IPS-18c (cell line): ENCODE results near the gene GGTLC1.
"Not testable (repeated sequence)": the region's sequence is repeated elsewhere in the genome, so short reads cannot be mapped to it uniquely, and the experiment has no call there.

ENCODE experiments used
- H3K4me3 ChIP-seq: 2 replicates; pipeline ENCODE4 v1.7.0; 2013; ENCODE audit warnings: low read depth, mild to moderate bottlenecking, low read length, moderate library complexity; ENCODE audit not compliant: insufficient read depth
- H3K9me3 ChIP-seq: one replicate; pipeline ENCODE4 v1.6.1; 2013; ENCODE audit warnings: mild to moderate bottlenecking, low read length, moderate library complexity; ENCODE audit not compliant: control insufficient read depth, insufficient read depth

GGTLC1 gene

DNA sequence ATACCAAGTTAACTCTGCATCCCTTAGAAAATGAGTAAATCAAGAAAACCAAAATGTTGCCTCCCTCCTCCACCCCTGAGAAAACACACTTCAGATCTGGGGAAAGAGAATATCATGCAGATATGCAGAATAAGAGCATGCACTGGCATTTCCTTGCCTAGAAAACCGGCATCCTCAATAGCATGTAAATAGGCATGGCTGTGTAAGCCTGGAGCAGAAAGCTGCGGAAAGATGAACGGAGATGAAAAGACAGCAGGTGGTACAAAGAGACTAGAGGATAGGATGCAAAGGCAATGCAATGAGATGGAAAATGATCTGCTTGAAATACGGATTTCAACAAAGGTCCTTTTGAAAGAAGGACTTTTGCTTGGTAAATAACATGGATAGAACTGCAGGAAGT lies 10.3 kb upstream of the GGTLC1 start:
- Histone ChIP-seq H3K4me3 (no peak overlapping the region), H3K9me3 (no peaks in the 10 kb centered on the region)

- no peaks in the 10 kb centered on the region for H3K9me3 ChIP-seq
- no peak overlapping the region for H3K4me3 ChIP-seq
These were observed 9.8 kb upstream of the GGTLC1 start for GRCh38 chr20:23998392-23998791.

- Histone ChIP-seq H3K4me3 (no peak overlapping the region), H3K9me3 (no peaks in the 10 kb centered on the region)
These were observed 7.5 kb upstream of the GGTLC1 start for GRCh38 chr20:23995905-23996666.

GRCh38 chr20:23995291-23995690 lies 6.7 kb upstream of the GGTLC1 start:
- H3K9me3 ChIP-seq, H3K4me3 ChIP-seq: not testable (repeated sequence)

GRCh38 chr20:23994001-23994633 lies 5.5 kb upstream of the GGTLC1 start:
- H3K9me3 ChIP-seq, H3K4me3 ChIP-seq: not testable (repeated sequence)

DNA sequence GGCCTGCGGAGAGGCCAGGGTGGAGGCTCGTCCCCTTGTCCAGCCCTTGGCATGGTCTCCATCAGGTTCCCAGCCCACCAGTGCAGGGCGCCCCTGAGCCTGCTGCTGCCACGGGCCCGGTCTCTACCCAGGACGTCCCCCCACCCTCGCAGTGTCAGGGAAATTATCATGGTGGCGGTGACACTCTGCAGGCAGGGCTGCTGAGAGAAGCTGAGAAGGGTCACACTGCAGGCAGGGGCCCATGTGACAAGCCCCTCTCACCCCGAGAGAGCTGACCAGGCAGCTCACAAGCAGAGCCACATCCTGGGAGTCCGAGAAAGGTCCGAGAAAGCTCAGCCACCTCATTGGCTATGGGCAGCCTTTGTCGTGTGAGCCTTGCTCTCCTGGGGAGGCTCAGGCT lies 4.9 kb upstream of the GGTLC1 start:
- H3K9me3 ChIP-seq, H3K4me3 ChIP-seq: not testable (repeated sequence)

GRCh38 chr20:23990296-23990695 lies 1.7 kb upstream of the GGTLC1 start:
- H3K9me3 ChIP-seq, H3K4me3 ChIP-seq: not testable (repeated sequence)

GRCh38 chr20:23988966-23989365 lies 387 bp upstream of the GGTLC1 start:
- H3K4me3 ChIP-seq = not testable (repeated sequence)

GRCh38 chr20:23986716-23987115 lies 1.9 kb downstream of the GGTLC1 start:
- H3K9me3 ChIP-seq = not testable (repeated sequence)

More at GRCh38 chr20:23988966-23989365, 387 bp upstream of the GGTLC1 start:
- H3K9me3 ChIP-seq = not testable (repeated sequence)

DNA sequence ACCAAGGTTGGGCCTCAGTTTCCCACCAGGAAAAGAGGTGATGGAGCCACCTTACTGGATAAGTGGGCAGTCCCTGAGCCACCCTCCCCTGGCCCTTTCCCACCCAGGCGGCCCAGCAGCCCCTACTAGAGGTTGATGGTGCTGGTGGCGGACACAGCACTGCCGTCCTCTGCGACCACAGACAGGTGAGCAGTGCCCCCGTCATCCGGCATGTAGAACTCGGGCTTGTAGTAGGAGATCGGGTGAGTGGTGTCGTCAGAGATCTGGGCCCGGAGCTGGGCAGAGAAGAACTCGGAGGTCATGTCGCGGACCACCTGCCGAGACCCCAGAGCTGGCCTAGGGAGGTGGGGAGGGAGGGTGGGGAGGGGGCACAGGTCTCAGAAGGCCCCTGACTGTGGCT lies 2.3 kb downstream of the GGTLC1 start:
- H3K4me3 ChIP-seq, H3K9me3 ChIP-seq: not testable (repeated sequence)

More at GRCh38 chr20:23986716-23987115, 1.9 kb downstream of the GGTLC1 start:
- H3K4me3 ChIP-seq = not testable (repeated sequence)

GRCh38 chr20:23985790-23986225 lies 2.8 kb downstream of the GGTLC1 start:
- H3K4me3 ChIP-seq, H3K9me3 ChIP-seq: not testable (repeated sequence)

GRCh38 chr20:23985066-23985789 lies 3.4 kb downstream of the GGTLC1 start:
- not testable (repeated sequence) for H3K9me3 ChIP-seq, H3K4me3 ChIP-seq

DNA sequence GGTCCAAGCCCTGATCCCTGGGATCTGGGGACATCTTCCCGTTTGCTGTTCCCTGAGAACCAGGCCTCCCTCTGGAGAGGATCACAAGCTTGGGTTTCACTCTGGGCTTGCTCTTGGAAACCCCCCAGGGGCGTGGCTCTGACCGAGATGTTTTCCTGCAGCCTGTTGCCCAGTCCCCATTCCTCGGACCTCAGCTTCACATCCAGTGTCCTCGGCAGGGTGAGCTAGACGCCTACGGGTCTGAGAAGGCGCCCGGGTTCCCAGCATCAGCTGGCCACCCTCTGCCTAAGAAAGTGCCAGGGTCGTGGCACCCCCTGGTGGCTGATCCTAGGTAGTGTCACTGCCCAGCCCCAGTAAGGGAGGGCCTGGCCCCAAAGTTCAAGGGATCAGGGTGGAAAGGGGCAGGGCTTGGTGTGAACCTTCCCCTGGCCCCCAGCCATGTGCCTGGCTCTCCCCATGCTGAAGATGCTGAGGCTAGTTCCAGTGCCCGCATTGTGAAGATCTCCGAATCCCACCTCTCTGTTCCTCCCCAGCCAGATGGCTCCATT lies 4.0 kb downstream of the GGTLC1 start:
- not testable (repeated sequence) for H3K9me3 ChIP-seq

GRCh38 chr20:23982112-23983018 lies 6.2 kb downstream of the GGTLC1 start:
- not testable (repeated sequence) for H3K4me3 ChIP-seq

More for the DNA sequence above, 4.0 kb downstream of the GGTLC1 start:
- H3K4me3 ChIP-seq = not testable (repeated sequence)

GRCh38 chr20:23981526-23981925 lies 7.1 kb downstream of the GGTLC1 start:
- not testable (repeated sequence) for H3K9me3 ChIP-seq, H3K4me3 ChIP-seq

More at GRCh38 chr20:23982112-23983018, 6.2 kb downstream of the GGTLC1 start:
- not testable (repeated sequence) for H3K9me3 ChIP-seq

DNA sequence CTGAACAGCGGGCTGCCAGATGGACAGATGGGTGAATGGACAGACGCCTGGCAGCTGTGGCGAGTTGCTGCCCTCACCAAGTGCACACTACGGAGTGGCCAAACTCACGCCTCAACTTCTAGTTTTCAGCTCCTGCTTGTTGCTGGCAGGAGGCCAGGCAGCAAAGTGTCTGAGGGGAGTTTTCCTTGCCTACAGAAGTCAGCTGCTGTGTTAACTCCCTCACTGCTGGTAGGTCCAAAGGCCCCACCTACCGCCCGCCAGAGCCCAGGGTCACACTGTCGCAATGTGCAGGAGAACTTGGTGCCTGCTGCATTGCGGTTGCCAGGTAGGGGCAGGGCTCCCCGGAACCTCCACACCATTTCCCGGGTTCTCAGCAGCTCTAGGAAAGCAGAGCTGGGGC lies 7.6 kb downstream of the GGTLC1 start:
- not testable (repeated sequence) for H3K4me3 ChIP-seq, H3K9me3 ChIP-seq
